GM12891 (cell line): ENCODE results near the gene CYP1A1.

Experiments used
- PAX5 ChIP-seq: IDR thresholded peaks from 2 replicates; pipeline ENCODE4 v1.6.1; 2011; ENCODE audit warnings: low read length, moderate library complexity, mild to moderate bottlenecking; ENCODE audit not compliant: insufficient read depth, severe bottlenecking
- POLR2A ChIP-seq: IDR thresholded peaks from 2 replicates; pipeline ENCODE4 v1.6.1; 2011; ENCODE audit warnings: low read depth, low read length, control low read depth
- POLR2AphosphoS5 ChIP-seq: IDR thresholded peaks from 2 replicates; pipeline ENCODE4 v1.6.1; 2011; ENCODE audit warnings: low read depth, low read length, control low read depth
- SPI1 ChIP-seq: IDR thresholded peaks from 2 replicates; pipeline ENCODE4 v1.6.1; 2011; ENCODE audit warnings: low read depth, low read length, control low read depth
- TAF1 ChIP-seq: IDR thresholded peaks from 2 replicates; pipeline ENCODE4 v1.6.1; 2011; ENCODE audit warnings: low read depth, low read length, control low read depth

DNA sequence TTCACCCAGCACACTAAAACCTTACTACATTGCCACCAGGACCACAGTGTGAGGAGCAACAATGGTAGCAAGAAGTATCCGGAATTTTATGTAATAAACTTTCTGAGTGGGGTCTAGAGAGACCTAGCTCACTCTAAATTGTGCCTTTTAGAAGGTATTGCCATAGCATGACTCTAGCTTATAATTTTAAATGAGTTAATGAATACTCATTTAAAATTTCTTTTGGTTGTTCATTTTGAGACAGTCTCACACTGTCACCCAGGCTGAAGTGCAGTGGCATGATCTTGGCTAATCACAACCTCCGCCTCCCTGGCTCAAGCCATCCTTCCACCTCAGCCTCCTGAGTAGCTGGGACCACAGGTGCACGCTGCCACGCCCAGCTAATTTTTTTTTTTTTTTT lies 55.7 kb downstream of the CYP1A1 start:
- no peak for TF ChIP-seq POLR2A
- TF ChIP-seq POLR2AphosphoS5, result no peak
- no peak for TF ChIP-seq PAX5
- TF ChIP-seq TAF1, result no peak
- TF ChIP-seq SPI1, result no peak
